ENCODE data around the gene TBC1D22A. TPM values are rescaled to one million over a fixed set of nuclear protein-coding genes. Genes with fewer than 3 reads are reported as not detected.
A peak's percentile ranks its signal among the peaks of the same experiment; 100 is the strongest.

The TBC1D22A gene
- total RNA-seq, 1 experiment from 2014 or later: 32.6 TPM

DNA sequence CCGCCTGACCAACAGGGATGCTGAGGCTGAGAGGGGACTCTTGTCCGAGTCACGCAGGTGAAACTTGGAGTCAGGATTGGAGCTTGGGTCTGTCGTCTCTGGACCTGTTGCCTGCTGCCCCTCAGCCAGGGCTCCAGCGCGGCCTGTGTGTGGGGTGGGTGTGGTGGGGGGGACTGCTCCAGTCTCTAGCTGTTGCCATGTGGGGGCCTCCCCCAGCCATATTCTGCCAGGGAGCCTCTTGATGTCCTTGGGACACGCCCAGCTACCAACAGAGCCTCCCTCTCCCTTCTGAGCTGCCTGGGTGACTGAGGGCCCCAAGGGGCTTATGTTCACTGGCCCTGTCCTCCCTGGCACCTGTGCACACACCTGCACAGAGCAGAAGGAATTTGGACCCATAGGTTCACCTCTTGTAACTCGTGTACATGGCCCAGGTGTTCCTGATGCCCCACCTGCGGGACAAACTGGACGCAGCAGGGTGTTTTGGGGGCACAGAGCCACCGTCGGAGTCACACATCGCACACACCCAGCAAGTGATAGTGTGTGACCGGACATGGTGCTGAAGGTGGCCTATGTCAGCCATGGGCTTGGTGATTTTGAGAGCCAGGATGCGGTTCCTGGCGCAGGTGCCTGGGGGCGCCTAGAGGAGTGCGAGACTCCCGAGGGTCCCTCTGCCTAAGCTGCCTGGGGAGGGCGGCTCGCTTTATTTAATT lies 252.3 kb downstream of the TBC1D22A start:
- H3K27me3 Mint-ChIP-seq (ENCODE audit: insufficient read depth, unreplicated experiment): no peaks in the 10 kb centered on the region
- TF ChIP-seq, protein P1, sequence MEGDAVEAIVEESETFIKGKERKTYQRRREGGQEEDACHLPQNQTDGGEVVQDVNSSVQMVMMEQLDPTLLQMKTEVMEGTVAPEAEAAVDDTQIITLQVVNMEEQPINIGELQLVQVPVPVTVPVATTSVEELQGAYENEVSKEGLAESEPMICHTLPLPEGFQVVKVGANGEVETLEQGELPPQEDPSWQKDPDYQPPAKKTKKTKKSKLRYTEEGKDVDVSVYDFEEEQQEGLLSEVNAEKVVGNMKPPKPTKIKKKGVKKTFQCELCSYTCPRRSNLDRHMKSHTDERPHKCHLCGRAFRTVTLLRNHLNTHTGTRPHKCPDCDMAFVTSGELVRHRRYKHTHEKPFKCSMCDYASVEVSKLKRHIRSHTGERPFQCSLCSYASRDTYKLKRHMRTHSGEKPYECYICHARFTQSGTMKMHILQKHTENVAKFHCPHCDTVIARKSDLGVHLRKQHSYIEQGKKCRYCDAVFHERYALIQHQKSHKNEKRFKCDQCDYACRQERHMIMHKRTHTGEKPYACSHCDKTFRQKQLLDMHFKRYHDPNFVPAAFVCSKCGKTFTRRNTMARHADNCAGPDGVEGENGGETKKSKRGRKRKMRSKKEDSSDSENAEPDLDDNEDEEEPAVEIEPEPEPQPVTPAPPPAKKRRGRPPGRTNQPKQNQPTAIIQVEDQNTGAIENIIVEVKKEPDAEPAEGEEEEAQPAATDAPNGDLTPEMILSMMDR (IDR thresholded peaks at IDR 0.05; ENCODE audit: insufficient read depth in 1 of 2, low read depth in 1 of 2, low read length in 1 of 2, severe bottlenecking in 1 of 2, unreplicated experiment in 1 of 2): no peak
- peak in 1 of 2 experiments; percentile 19 for DNase-seq
- intact Hi-C loops (cut with micrococcal nuclease; ENCODE audit: unreplicated experiment): no loop called here
- H3K27ac Mint-ChIP-seq (ENCODE audit: unreplicated experiment): no peak overlapping the region
- Histone ChIP-seq H3K36me3 (ENCODE audit: control insufficient read depth, insufficient read depth, low read length) (no peaks in the 10 kb centered on the region), H3K4me1 (no peaks in the 10 kb centered on the region), H3K27me3 (replicated peaks; ENCODE audit: control insufficient read depth, insufficient read depth, low read length) (no peaks in the 10 kb centered on the region), H3K9me3 (no peaks in the 10 kb centered on the region), H3K4me3 (ENCODE audit: low read depth, low read length) (no peak overlapping the region)
- peaks cover 23% of the 10 kb centered on the region for H3K36me3 Mint-ChIP-seq (ENCODE audit: insufficient read depth, unreplicated experiment)
- POLR2A ChIA-PET: no interaction called here
- H3K9me3 Mint-ChIP-seq (ENCODE audit: unreplicated experiment): peaks cover 7% of the 10 kb centered on the region
- no peaks in the 10 kb centered on the region for H3K4me1 Mint-ChIP-seq (ENCODE audit: low read depth, unreplicated experiment)
- no peak overlapping the region for H3K4me3 Mint-ChIP-seq (ENCODE audit: unreplicated experiment)
- BruUV-seq (replicated peaks): no TSS peak
- CTCF ChIA-PET: no interaction called here

GRCh38 chr22:47015589-47016178 lies 253.2 kb downstream of the TBC1D22A start:
- Histone ChIP-seq H3K27me3 (replicated peaks; ENCODE audit: control insufficient read depth, insufficient read depth, low read length) (no peaks in the 10 kb centered on the region), H3K4me1 (no peaks in the 10 kb centered on the region), H3K36me3 (ENCODE audit: control insufficient read depth, insufficient read depth, low read length) (no peaks in the 10 kb centered on the region), H3K4me3 (ENCODE audit: low read depth, low read length) (no peak overlapping the region), H3K9me3 (no peaks in the 10 kb centered on the region)
- POLR2A ChIA-PET: no interaction called here
- CTCF ChIA-PET: no interaction called here
- Mint-ChIP-seq H3K4me1 (ENCODE audit: low read depth, unreplicated experiment) (no peaks in the 10 kb centered on the region), H3K27ac (ENCODE audit: unreplicated experiment) (no peak overlapping the region), H3K36me3 (ENCODE audit: insufficient read depth, unreplicated experiment) (peaks cover 23% of the 10 kb centered on the region), H3K27me3 (ENCODE audit: insufficient read depth, unreplicated experiment) (no peaks in the 10 kb centered on the region), H3K9me3 (ENCODE audit: unreplicated experiment) (peaks cover 7% of the 10 kb centered on the region), H3K4me3 (ENCODE audit: unreplicated experiment) (no peak overlapping the region)
- no TSS peak for BruUV-seq (replicated peaks)
- TF ChIP-seq, protein P1 (IDR thresholded peaks at IDR 0.05; ENCODE audit: insufficient read depth in 1 of 2, low read depth in 1 of 2, low read length in 1 of 2, severe bottlenecking in 1 of 2, unreplicated experiment in 1 of 2): no peak
- peak in 1 of 2 experiments; percentile 19 for DNase-seq
- intact Hi-C loops (cut with micrococcal nuclease; ENCODE audit: unreplicated experiment): no loop called here

DNA sequence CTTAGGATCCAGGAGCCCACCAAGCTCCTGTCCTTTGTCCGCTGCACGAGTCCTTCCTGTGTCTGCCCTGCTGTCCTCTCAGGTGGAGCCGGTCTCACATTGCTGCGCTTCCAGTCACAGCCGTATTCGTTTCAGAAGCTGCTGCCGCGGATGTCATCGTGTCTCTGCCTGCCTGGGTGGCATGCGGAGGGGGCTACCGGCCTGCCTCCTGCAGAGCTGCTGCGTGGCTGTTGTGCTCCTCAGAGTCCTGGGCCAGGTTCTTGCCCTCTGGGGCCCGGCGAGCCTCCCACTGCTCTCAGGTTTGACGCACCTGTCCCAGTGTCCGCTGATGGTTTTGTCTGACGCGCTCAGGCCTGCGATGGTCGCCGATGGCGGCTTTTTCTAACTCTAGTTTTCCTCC lies 254.2 kb downstream of the TBC1D22A start:
- TF ChIP-seq, protein P1 (IDR thresholded peaks at IDR 0.05; ENCODE audit: insufficient read depth in 1 of 2, low read depth in 1 of 2, low read length in 1 of 2, severe bottlenecking in 1 of 2, unreplicated experiment in 1 of 2): no peak

More for the DNA sequence above, 254.2 kb downstream of the TBC1D22A start:
- no peaks in the 10 kb centered on the region for H3K9me3 ChIP-seq
- DNase-seq: peak in 1 of 2 experiments; percentile 13
- ChIA-PET POLR2A (no interaction called here), CTCF (no interaction called here)
- Mint-ChIP-seq H3K9me3 (ENCODE audit: unreplicated experiment) (peaks cover 7% of the 10 kb centered on the region), H3K4me1 (ENCODE audit: low read depth, unreplicated experiment) (no peaks in the 10 kb centered on the region), H3K27me3 (ENCODE audit: insufficient read depth, unreplicated experiment) (no peaks in the 10 kb centered on the region), H3K36me3 (ENCODE audit: insufficient read depth, unreplicated experiment) (peaks cover 27% of the 10 kb centered on the region), H3K27ac (ENCODE audit: unreplicated experiment) (no peak overlapping the region), H3K4me3 (ENCODE audit: unreplicated experiment) (no peak overlapping the region)
- BruUV-seq (replicated peaks): no TSS peak
- no peak overlapping the region for H3K4me3 ChIP-seq (ENCODE audit: low read depth, low read length)
- no peaks in the 10 kb centered on the region for H3K27me3 ChIP-seq (replicated peaks; ENCODE audit: control insufficient read depth, insufficient read depth, low read length)
- no peaks in the 10 kb centered on the region for H3K36me3 ChIP-seq (ENCODE audit: control insufficient read depth, insufficient read depth, low read length)
- no peaks in the 10 kb centered on the region for H3K4me1 ChIP-seq
- intact Hi-C loops (cut with micrococcal nuclease; ENCODE audit: unreplicated experiment): no loop called here
